Left ventricle myocardium inferior (tissue), 1 donor: Measurements from ENCODE around the gene XYLT1. TPM values are rescaled to one million over a fixed set of nuclear protein-coding genes. Genes with fewer than 3 reads are reported as not detected.

Source experiments
- DNase-seq: peaks from one replicate; pipeline ENCODE4 v3.0.0-alpha.2; 2020
- H3K27ac ChIP-seq: fragments of 200-600 bp; replicated peaks from 2 replicates; pipeline ENCODE4 v1.8.0; 2021
- H3K27me3 ChIP-seq: fragments of 200-600 bp; 2 replicates; pipeline ENCODE4 v1.8.0; 2021; ENCODE audit warnings: low read depth
- H3K36me3 ChIP-seq: fragments of 200-600 bp; 2 replicates; pipeline ENCODE4 v1.8.0; 2021
- H3K4me1 ChIP-seq: fragments of 200-600 bp; 2 replicates; pipeline ENCODE4 v1.8.0; 2021
- H3K4me3 ChIP-seq: fragments of 200-600 bp; 2 replicates; pipeline ENCODE4 v1.8.0; 2021; ENCODE audit warnings: mild to moderate bottlenecking, moderate library complexity
- H3K9me3 ChIP-seq: fragments of 200-600 bp; replicated peaks from 2 replicates; pipeline ENCODE4 v1.8.0; 2021
- CTCF ChIP-seq: fragments of 200-600 bp; IDR thresholded peaks from 2 replicates; pipeline ENCODE4 v1.8.0; 2021; ENCODE audit warnings: antibody characterized with exemption, mild to moderate bottlenecking, borderline replicate concordance
- intact Hi-C: fragments of 100-400 bp; cut with micrococcal nuclease; formaldehyde crosslinking; loops from one replicate; pipeline ENCODE4 v1.11.0; 2022
- total RNA-seq: library from RNA; stranded (reverse); fragmentation: NEBNext Ultra II Directional; extraction: Animal tissue kit (Norgen Biotek cat#: 25700); gene quantifications from one replicate; pipeline ENCODE4 v1.2.1, GENCODE V29; 2021
- donor health status: DM: no; HTN: yes; CAD: no; lungs with severe emphysema.

XYLT1 gene
- total RNA-seq, 1 donor from 2014 or later: 1.4 TPM

- no peak for DNase-seq
- no peak for TF ChIP-seq CTCF
- Histone ChIP-seq H3K27ac (no peak overlapping the region), H3K36me3 (no peaks in the 10 kb centered on the region), H3K4me3 (no peak overlapping the region), H3K27me3 (peaks cover 15% of the 10 kb centered on the region), H3K9me3 (no peaks in the 10 kb centered on the region), H3K4me1 (no peaks in the 10 kb centered on the region)
- intact Hi-C loops: no loop called here
Observed at GRCh38 chr16:17252064-17252463, 218.7 kb downstream of the XYLT1 start.

DNA sequence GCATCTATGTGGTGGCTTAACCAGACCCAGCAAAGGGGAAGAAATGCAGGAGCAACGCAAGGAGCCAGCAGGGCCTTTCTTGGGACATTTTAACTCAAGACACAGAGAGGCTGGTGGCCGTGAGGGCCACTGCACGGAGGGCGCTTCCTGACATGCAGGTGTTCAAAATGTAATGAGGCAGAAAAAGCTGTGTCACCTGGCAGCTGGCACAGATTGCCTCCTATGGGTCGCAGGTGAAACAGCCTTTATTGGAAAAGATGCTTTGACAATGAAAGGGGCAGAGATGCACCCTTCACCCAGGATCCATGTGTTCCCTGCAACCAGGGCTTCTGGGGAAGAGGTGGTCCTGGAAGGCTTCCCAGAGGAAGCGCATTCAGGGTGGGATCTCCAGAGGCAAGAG, 219.3 kb downstream of the XYLT1 start:
- Histone ChIP-seq H3K27me3 (peaks cover 15% of the 10 kb centered on the region), H3K27ac (no peak overlapping the region), H3K36me3 (no peaks in the 10 kb centered on the region), H3K4me3 (no peak overlapping the region), H3K4me1 (no peaks in the 10 kb centered on the region), H3K9me3 (no peaks in the 10 kb centered on the region)
- intact Hi-C loops: no loop called here
- no peak for DNase-seq
- TF ChIP-seq CTCF: no peak

DNA sequence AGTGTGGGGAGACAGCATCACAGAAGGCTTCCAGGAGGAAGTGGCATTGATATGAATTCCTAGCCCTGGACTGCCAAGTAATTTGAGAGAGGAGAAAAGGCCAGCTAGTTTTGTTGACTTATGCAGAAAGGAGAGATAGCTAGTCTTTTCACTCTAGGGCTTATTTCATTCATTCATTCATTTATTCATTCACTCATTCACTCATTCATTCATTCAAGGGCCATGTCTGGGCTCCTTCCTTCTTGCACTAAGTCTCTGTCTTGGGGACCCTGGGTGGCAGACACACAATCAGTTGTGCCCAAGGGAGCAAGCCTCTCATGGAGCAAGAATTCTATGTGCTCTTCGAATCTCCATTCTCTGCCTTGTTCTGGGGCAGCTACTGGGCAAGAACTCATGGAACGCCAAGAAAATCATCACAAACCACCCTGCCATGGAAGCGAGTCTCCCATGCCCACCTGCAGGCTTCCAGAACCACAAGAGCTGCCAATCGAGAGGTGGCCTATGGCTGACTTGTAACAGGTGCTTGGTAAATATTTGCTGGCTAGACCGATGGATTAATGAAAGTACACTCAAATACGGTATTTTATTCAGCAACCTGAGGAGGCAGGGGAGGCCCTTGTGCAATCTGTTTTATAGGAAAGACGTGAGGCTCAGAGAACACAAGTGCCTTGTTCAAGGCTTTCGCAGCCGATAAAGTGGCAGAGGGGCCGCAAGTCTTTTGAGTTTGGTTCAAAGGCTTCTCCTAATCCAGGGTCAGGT, 223.6 kb downstream of the XYLT1 start:
- Histone ChIP-seq H3K4me1 (no peaks in the 10 kb centered on the region), H3K9me3 (no peaks in the 10 kb centered on the region), H3K27me3 (peaks cover 15% of the 10 kb centered on the region), H3K36me3 (no peaks in the 10 kb centered on the region), H3K4me3 (no peak overlapping the region), H3K27ac (no peak overlapping the region)
- TF ChIP-seq CTCF: no peak
- no peak for DNase-seq
- intact Hi-C loops: no loop called here

DNA sequence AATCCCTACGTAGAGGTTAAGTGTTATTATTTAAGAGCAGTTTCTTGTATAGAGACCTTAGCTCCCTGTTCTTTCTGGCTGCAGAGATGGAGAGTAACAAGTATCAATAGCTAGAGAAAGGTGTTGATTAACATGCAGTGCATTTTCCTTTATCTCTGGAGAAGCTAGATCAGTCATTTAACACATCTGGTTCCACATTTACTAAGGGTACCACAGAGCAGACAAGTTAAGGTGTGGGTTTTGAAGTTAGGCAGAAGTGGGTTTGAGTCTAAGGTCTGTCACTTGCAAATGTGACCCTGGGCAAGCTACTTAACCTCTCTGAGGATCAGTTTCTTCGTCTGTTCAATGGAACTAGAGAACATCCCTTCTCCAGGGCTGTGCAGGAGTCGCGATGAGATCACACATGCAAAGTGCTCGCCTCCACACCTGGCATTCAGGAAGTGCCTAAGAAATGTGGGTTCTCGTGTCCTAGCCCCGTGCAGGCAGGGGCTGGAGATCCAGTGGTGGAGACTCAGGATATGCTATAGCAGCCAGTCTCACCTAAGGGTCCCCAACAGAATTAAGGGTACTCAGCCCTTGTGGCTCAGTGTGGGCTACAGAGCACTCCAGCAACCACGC, 224.4 kb downstream of the XYLT1 start:
- H3K27ac ChIP-seq: no peak overlapping the region
- H3K9me3 ChIP-seq: no peaks in the 10 kb centered on the region
- no peaks in the 10 kb centered on the region for H3K4me1 ChIP-seq
- no peak for TF ChIP-seq CTCF
- DNase-seq: no peak
- H3K27me3 ChIP-seq: peaks cover 7% of the 10 kb centered on the region
- intact Hi-C loops: no loop called here
- no peaks in the 10 kb centered on the region for H3K36me3 ChIP-seq
- H3K4me3 ChIP-seq: no peak overlapping the region

- DNase-seq: no peak
- Histone ChIP-seq H3K27me3 (peaks cover 3% of the 10 kb centered on the region), H3K36me3 (no peaks in the 10 kb centered on the region), H3K4me1 (no peaks in the 10 kb centered on the region), H3K27ac (no peak overlapping the region), H3K4me3 (no peak overlapping the region), H3K9me3 (no peaks in the 10 kb centered on the region)
- TF ChIP-seq CTCF: no peak
- intact Hi-C loops: no loop called here
Observed at GRCh38 chr16:17245776-17246175, 225.0 kb downstream of the XYLT1 start.
